ENCODE data around the gene TSHZ2.
A peak's percentile ranks its signal among the peaks of the same experiment; 100 is the strongest.
"Not testable (repeated sequence)": the region's sequence is repeated elsewhere in the genome, so short reads cannot be mapped to it uniquely, and the experiment has no call there.

Gene TSHZ2

DNA sequence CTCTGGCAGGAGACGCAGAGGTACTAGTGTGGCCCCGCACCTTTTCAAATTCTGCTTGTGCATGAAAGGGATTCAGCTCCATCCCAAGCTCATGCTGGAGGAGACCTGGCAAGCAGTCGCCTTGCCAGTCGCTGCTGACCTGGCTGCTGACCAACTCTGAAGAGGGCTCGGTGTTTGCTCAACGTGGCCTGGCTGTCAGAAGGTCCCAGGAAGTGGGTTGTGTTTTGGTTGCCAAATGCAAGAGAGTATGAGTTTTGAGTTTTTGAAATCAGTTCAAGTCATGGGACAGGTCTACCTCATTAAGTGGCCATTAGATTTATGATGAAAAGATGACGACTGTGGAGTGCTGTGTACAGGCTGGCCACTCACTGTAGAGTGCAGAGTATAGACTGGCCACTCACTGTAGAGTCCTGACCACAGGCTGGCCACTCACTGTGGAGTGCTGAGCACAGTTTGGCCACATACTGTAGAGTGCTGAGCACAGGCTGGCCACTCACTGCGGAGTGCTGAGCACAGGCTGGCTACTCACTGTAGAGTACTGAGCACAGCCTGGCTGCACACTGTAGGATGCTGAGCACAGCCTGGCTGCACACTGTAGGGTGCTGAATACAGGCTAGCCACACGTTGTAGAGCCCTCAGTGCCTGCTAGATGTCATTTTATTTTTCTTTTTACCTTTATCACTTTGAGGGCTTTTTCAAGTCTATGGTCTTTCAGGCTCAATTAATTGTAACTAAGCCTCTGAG lies 427.6 kb downstream of the TSHZ2 start:
- DNase-seq = no peak

GRCh38 chr20:53402233-53403005 lies 430.3 kb downstream of the TSHZ2 start:
- DNase-seq = no peak

DNA sequence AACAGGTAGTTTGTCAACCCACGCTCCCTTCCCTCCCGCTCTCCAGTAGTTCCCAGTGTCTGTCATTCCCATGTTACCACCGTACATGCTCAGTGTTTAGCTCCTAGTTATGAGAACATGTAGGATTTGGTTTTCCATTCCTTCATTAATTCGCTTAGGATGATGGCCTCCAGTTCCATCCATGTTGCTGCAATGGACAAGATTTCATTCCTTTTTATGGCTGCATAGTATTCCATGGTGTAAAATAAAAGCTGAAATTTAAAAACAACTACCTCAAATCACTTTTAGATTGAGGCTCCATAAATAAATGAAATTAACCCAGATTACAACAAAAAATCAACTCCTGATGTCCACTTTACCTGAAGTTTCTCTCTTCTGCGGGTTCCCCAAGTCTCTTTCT lies 430.9 kb downstream of the TSHZ2 start:
- DNase-seq = no peak

DNA sequence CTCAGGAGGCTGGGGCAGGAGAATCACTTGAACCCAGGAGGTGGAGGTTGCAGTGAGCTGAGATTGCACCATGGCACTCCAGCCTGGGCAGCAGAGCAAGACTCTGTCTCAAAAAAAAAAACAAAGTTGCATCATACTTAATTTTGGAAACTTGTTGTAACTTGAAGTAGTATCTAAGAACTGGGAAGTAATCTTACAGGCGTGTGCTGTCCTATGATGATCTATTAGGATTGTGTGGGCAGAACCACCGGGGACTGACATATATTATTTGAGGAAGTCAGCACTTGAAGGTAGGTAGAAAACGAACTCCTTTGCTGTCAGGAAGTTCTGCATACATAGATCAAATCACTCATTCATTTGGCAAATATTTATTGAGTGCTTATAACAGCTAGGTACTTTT lies 433.0 kb downstream of the TSHZ2 start:
- DNase-seq = no peak

GRCh38 chr20:53406580-53406979 lies 434.4 kb downstream of the TSHZ2 start:
- DNase-seq = no peak

GRCh38 chr20:53408691-53409446 lies 436.7 kb downstream of the TSHZ2 start:
- no peak for DNase-seq

- DNase-seq = no peak
These were observed 437.2 kb downstream of the TSHZ2 start for GRCh38 chr20:53409447-53409717.

GRCh38 chr20:53411129-53411528 lies 439.0 kb downstream of the TSHZ2 start:
- DNase-seq = no peak

DNA sequence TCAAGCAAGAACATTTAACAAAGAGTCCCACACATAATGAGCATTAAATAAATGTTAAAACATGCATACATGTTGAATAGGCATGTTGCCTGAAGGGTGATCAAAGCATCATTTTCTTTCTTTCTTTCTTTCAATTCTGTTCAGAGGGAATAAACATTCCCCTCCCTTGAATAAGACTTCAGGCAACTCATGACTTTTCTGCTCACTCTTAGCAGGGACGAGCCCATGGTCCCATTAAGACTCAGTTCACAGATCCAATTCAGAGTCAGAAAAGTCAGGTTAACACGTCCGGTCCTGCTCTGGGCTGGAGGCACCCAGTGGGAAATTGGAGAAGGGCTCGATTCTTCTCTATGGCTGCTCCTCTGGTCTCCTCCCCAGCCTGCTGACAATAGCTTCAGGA lies 439.7 kb downstream of the TSHZ2 start:
- no peak for DNase-seq

- no peak for DNase-seq
These were observed 440.5 kb downstream of the TSHZ2 start for GRCh38 chr20:53412577-53413185.

DNA sequence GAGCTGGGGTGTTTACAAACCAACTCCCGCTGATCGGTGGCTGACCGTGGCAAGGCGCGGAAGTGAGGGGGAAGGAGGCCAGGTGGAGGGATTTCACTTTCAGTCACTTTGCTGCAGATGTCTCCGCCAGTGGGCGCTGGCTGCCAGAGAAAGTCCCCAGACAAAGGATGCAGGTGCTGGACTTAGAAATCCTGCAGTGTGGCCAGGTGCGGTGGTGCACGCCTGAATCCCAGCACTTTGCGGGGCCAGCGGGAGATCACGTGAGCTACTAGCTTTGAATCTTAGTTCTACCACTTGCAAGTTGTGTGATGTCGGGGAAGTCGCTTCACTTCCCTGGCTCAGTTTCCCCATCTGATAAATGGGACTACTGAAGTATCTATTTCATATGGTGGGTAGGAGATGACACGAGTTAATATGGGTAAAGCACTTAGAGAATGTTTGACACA lies 441.1 kb downstream of the TSHZ2 start:
- peak; percentile 1 to 31 (median 10) for DNase-seq

DNA sequence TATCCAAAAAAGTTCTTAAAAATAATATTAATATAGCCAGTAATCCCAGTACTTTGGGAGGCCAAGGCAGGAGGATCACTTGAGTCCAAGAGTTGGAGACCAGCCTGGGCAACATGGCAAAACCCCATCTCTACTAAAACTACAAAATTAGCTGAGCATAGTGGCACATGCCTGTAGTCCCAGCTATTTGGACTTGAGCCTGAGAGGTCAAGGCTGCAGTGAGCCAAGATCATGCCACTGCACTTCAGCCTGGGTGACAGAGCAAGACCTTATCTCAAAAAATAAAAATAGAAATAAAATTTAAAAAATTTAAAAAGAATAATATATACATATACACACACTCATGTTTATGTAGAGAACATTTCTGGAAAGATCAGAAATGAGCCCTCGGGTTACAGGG lies 441.7 kb downstream of the TSHZ2 start:
- DNase-seq = not testable (repeated sequence)

GRCh38 chr20:53419693-53420460 lies 447.7 kb downstream of the TSHZ2 start:
- no peak for DNase-seq

- no peak for DNase-seq
These were observed 449.2 kb downstream of the TSHZ2 start for GRCh38 chr20:53421343-53421742.

DNA sequence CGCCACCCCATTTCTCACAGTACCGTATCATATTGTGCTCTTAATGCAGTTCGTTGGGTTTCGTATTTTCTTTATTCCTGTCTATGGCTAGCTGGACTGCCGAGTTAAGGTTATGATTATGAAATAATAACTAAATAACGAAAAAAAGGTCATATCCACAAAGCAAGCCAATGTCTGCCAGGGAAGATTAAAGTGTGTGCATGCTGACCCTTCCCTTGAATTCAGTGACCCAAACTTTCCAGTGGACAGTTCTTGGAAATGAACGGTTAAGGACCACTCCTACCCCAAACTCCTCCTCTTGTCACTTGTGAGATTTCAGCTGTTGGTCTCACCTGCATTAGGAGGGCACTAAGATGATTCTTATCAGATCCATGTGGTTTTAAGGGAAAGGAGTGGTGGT lies 449.9 kb downstream of the TSHZ2 start:
- DNase-seq = no peak

- no peak for DNase-seq
These were observed 451.5 kb downstream of the TSHZ2 start for GRCh38 chr20:53423587-53424146.

- no peak for DNase-seq
These were observed 453.3 kb downstream of the TSHZ2 start for GRCh38 chr20:53425481-53425880.

DNA sequence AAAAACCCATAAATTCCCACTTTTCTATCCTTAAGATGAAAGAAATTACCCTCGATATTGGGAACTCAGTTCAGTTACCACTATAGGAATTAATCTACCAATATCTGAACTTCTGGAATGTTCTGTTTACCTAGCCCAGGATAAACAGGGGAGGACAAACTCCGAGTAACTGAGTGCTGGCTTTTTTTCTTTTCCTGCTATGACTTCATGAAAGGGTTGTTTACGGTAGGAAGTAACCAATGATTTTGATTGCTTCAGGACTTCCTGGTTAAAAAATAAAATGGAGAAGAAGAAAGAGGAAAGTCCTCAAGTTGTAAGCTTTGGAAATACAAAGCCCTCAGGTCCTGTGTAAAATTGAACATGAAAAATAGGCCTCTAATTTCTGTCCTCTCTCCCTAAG lies 453.8 kb downstream of the TSHZ2 start:
- DNase-seq = no peak

- no peak for DNase-seq
These were observed 454.7 kb downstream of the TSHZ2 start for GRCh38 chr20:53426766-53427312.

DNA sequence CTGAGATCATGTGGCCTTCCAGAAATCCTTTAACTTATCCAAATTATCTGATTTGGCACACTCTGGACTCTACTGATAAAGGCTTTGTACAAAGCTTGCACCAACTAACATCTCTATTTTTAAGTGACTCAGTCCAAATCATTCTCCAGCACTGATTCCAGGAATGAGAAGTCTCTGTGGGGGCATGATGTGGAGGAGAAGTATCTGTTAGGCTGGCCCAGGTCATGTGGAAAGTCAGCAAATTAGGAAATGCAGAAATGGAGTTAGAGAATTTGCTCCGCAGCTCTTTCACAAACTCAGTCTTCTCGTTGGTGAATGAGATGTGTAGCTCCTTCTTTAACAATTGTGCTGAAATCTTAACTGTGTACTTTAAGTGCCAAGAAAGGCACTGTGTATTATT lies 455.8 kb downstream of the TSHZ2 start:
- no peak for DNase-seq

GRCh38 chr20:53428588-53428987 lies 456.4 kb downstream of the TSHZ2 start:
- no peak for DNase-seq

DNA sequence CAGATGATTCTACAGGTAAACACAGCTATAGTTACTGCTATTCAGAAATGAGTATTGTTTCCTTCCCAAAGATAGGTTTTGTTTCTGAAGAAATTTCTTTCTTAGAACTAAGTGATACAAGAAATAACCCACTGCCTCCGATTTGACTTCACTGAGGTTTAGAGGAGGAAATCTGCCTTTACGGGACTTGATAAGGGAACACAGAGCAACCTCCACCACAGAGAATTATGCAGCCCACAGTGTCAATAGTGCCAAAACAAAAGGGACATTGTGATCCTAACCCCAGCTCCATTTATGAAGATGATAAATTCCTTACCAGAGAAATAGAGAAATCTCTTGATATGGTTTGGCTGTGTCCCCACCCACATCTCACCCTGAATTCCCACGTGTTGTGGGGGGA lies 456.8 kb downstream of the TSHZ2 start:
- DNase-seq = no peak
